ENCODE data around the gene HOXB4. TPM values are rescaled to one million over a fixed set of nuclear protein-coding genes. Genes with fewer than 3 reads are reported as not detected.

HOXB4 gene
- polyA plus RNA-seq, 1 of the 3 experiments (the other 2 are of a cell fraction) = 0.03 TPM

DNA sequence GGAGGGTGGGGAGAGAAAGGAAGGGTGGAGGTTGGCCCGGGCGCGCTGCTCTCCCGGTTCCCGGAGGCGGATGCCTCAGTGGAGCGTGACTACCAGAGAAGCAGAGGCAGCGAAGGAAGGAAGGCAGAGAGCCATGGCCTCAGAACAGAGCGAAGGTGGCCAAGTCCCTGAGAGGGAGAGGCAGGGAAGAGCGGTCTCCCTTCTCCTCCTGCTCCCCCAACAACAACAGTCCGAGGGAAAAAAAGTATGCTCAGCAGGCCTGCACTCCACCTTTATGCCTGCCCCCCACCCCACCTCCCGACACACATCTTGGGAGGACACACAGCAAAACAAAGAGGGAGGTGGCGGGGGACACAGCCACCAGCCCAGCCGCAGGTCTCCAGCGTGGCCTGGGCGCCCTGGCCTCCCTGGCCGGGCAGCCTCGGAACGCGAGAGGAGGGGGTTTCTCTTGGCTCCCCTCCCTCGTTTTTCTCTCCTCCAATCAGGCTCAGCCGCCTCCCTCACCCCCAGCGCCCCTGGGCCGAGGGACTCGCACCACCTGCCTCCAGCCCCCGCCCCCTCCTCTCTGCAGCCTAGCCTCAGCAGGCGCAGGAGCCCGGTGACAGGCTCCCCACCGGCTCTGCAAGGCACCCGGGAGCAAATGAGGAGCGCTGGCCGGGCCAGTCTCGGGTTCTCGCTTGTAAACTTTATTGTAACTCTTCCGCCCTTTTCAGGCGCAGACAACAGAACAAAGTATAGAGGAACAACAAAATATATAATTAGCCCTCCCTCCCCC, 33.7 kb upstream of the HOXB4 start:
- DNase-seq = no peak
- Histone ChIP-seq H3K27ac (ENCODE audit: low read depth in 2 of 2, low read length in 1 of 2) (no peak overlapping the region), H3K36me3 (replicated peaks in 1 of 2; ENCODE audit: control insufficient read depth in 1 of 2, insufficient read depth in 2 of 2, low read length in 1 of 2) (no peaks in the 10 kb centered on the region), H3K9ac (no peak overlapping the region), H3K9me3 (no peaks in the 10 kb centered on the region), H3K9me2 (no peaks in the 10 kb centered on the region), H4K20me1 (ENCODE audit: insufficient read depth) (peaks cover 19% of the 10 kb centered on the region), H3K4me3 (ENCODE audit: low read depth in 2 of 2, low read length in 1 of 2) (no peak overlapping the region), H2AFZ (ENCODE audit: low read depth) (no peak overlapping the region), H3F3A (replicated peaks; ENCODE audit: insufficient read depth) (no peaks in the 10 kb centered on the region), H3K27me3 (ENCODE audit: insufficient read depth) (peaks cover 99% of the 10 kb centered on the region), H3K4me1 (ENCODE audit: control insufficient read depth in 1 of 2, insufficient read depth in 2 of 2, low read depth in 1 of 2, low read length in 1 of 2) (no peaks in the 10 kb centered on the region; a peak in 1 of 4 replicates), H3K4me2 (no peak overlapping the region), H3K79me2 (ENCODE audit: insufficient read depth) (no peaks in the 10 kb centered on the region)
- TF ChIP-seq GABPA (IDR thresholded peaks at IDR 0.05; ENCODE audit: low read depth) (no peak), EZH2phosphoT487 (IDR thresholded peaks at IDR 0.05; ENCODE audit: borderline replicate concordance, low read depth) (no peak), RXRA (IDR thresholded peaks at IDR 0.05; ENCODE audit: borderline replicate concordance, low read depth) (no peak), FOXJ3 (CRISPR knock-in tag; IDR thresholded peaks at IDR 0.05) (no peak), MAX (IDR thresholded peaks at IDR 0.05; ENCODE audit: low read depth) (no peak), MEF2A (IDR thresholded peaks at IDR 0.05; ENCODE audit: borderline replicate concordance, low read depth) (no peak), MXI1 (IDR thresholded peaks at IDR 0.05; ENCODE audit: low read depth, low read length) (no peak), TAF1 (IDR thresholded peaks at IDR 0.05; ENCODE audit: borderline replicate concordance, low read depth, low read length) (no peak), POLR2AphosphoS5 (IDR thresholded peaks at IDR 0.05; ENCODE audit: low read depth, low read length) (no peak), GATA2 (CRISPR knock-in tag; IDR thresholded peaks at IDR 0.05) (no peak), CHD2 (IDR thresholded peaks at IDR 0.05; ENCODE audit: low read length, partially characterized antibody) (no peak), FOSL2 (IDR thresholded peaks at IDR 0.05; ENCODE audit: borderline replicate concordance, low read depth) (no peak), TCF12 (IDR thresholded peaks at IDR 0.05) (no peak), USF2 (IDR thresholded peaks at IDR 0.05; ENCODE audit: borderline replicate concordance, low read depth, low read length) (no peak), JUND (IDR thresholded peaks at IDR 0.05) (no peak), NFIC (IDR thresholded peaks at IDR 0.05; ENCODE audit: borderline replicate concordance) (no peak)
- TF ChIP-seq, protein P1, sequence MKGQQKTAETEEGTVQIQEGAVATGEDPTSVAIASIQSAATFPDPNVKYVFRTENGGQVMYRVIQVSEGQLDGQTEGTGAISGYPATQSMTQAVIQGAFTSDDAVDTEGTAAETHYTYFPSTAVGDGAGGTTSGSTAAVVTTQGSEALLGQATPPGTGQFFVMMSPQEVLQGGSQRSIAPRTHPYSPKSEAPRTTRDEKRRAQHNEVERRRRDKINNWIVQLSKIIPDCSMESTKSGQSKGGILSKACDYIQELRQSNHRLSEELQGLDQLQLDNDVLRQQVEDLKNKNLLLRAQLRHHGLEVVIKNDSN (IDR thresholded peaks at IDR 0.05; ENCODE audit: borderline replicate concordance, low read depth) = no peak
- TF ChIP-seq, protein P2, sequence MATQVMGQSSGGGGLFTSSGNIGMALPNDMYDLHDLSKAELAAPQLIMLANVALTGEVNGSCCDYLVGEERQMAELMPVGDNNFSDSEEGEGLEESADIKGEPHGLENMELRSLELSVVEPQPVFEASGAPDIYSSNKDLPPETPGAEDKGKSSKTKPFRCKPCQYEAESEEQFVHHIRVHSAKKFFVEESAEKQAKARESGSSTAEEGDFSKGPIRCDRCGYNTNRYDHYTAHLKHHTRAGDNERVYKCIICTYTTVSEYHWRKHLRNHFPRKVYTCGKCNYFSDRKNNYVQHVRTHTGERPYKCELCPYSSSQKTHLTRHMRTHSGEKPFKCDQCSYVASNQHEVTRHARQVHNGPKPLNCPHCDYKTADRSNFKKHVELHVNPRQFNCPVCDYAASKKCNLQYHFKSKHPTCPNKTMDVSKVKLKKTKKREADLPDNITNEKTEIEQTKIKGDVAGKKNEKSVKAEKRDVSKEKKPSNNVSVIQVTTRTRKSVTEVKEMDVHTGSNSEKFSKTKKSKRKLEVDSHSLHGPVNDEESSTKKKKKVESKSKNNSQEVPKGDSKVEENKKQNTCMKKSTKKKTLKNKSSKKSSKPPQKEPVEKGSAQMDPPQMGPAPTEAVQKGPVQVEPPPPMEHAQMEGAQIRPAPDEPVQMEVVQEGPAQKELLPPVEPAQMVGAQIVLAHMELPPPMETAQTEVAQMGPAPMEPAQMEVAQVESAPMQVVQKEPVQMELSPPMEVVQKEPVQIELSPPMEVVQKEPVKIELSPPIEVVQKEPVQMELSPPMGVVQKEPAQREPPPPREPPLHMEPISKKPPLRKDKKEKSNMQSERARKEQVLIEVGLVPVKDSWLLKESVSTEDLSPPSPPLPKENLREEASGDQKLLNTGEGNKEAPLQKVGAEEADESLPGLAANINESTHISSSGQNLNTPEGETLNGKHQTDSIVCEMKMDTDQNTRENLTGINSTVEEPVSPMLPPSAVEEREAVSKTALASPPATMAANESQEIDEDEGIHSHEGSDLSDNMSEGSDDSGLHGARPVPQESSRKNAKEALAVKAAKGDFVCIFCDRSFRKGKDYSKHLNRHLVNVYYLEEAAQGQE (IDR thresholded peaks at IDR 0.05; ENCODE audit: low read depth, low read length) = no peak
- TF ChIP-seq, protein P3, sequence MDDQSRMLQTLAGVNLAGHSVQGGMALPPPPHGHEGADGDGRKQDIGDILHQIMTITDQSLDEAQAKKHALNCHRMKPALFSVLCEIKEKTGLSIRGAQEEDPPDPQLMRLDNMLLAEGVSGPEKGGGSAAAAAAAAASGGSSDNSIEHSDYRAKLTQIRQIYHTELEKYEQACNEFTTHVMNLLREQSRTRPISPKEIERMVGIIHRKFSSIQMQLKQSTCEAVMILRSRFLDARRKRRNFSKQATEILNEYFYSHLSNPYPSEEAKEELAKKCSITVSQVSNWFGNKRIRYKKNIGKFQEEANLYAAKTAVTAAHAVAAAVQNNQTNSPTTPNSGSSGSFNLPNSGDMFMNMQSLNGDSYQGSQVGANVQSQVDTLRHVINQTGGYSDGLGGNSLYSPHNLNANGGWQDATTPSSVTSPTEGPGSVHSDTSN (IDR thresholded peaks at IDR 0.05) = no peak
- TF ChIP-seq, protein P4, sequence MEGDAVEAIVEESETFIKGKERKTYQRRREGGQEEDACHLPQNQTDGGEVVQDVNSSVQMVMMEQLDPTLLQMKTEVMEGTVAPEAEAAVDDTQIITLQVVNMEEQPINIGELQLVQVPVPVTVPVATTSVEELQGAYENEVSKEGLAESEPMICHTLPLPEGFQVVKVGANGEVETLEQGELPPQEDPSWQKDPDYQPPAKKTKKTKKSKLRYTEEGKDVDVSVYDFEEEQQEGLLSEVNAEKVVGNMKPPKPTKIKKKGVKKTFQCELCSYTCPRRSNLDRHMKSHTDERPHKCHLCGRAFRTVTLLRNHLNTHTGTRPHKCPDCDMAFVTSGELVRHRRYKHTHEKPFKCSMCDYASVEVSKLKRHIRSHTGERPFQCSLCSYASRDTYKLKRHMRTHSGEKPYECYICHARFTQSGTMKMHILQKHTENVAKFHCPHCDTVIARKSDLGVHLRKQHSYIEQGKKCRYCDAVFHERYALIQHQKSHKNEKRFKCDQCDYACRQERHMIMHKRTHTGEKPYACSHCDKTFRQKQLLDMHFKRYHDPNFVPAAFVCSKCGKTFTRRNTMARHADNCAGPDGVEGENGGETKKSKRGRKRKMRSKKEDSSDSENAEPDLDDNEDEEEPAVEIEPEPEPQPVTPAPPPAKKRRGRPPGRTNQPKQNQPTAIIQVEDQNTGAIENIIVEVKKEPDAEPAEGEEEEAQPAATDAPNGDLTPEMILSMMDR (IDR thresholded peaks at IDR 0.05) = no peak
- ChIA-PET CTCF (interaction anchor here (1.0 kb wide), 1 partner anchor 483 kb away, joined by 3 read pairs; no protein-coding TSS in a partner anchor), POLR2A (no interaction called here)
- WGBS (ENCODE audit: low lambda C conversion rate) = 9% methylated on average over 34 of the region's 36 CpGs

Measured in SK-N-SH (cell line).